ENCODE measurements around the gene CITED4.

The CITED4 gene

DNA sequence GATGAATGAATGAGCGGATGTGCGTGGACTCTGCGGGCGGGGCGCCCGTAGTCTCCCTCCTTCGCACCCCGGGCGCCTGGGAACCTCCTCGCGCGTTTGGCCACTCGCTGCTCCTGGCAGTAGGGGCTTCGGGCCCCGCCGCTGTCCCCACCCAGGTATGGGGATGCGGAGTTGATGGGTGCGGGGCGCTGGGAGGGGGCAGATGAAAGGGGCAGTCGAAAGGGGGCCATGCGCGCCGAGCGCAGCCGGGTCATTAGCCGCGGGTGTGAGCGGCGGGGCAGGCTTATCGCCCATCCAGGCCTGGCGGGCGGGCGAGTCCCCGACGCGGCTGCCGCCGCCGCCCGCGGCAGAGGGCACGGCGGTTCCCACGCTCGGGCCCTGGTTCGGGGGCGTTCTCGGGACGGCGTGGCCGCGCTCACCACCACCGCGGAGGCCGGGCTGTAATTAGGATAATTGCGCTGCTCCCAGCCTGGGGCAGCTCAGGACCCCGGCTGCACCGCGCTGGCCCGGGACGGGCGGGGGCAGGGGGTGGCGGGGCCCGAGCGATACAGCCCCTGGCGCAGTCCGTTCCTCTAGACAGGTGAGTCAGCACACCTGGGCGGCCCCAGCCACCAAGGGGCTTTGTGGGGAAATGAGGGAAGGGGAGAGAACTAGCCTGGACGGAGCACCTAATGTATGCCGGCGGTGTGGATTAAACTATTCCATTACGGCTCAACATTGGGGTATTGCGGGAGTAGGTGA is 22.1 kb upstream of the CITED4 start:
- DNase-seq, result no peak

DNA sequence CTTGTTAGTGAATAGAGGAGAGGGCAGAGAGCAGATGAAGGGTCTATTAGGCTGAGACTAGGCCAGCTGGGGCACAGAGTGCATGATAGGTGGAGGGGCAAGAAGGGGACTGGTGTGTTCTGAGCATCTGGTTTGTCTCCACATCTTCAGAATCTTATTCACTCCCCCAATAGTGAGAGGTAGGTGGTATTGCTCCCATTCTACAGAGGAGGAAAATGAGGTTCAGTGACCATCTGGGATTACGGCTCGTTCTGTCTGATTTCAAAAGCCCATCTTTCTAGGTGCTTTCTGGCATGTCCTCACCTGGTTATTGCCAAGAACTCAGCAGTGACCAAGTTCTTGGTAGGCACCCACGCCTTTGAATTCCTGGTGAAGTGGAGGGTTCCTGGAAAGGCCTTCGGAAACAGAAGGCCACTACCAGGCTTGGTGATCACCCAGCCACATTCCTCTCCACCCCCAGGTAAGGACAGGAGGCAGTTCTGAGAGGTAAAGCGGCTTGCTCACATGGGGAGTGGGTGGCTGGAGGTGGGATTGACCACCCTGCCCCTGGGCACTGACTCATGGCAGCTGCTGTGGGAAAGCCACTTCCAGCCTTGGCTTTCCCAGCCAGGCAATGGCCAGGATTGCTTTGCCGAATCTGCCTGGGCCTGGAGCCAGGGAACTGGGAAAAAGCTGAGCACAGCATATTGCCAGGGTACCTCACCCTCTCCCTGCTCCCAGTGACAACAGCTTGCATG is 18.8 kb upstream of the CITED4 start:
- DNase-seq, result no peak

DNA sequence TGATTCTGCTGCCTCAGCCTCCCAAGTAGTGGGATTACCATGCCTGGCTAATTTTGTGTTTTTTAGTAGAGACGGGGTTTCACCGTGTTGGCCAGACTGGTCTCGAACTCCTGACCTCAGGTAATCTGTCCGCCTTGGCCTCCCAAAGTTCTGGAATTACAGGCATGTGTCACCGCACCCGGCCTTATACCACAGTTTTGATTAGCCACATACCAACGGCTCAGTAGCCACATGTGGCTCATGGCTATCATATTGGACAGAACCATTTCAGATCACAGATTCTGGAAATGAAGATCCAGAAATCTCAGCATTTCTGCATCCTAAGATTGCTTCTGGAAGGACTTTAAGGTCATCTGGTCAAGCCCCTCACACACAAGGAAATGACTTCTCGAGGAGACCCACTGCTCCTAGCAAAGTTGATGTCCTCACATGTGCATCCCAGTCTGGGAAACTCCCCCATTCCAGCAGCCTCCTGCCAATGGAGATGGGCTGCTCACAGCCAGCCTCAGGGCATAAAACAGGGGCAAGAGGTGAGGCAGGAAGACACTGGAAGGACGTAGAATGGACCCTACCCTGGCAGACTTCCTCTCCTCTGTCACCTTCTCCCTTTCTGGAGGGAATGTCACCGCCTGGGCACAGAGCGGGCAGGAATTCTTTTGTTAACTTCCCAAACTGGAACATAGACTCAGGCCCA is 17.5 kb upstream of the CITED4 start:
- no peak for DNase-seq

DNA sequence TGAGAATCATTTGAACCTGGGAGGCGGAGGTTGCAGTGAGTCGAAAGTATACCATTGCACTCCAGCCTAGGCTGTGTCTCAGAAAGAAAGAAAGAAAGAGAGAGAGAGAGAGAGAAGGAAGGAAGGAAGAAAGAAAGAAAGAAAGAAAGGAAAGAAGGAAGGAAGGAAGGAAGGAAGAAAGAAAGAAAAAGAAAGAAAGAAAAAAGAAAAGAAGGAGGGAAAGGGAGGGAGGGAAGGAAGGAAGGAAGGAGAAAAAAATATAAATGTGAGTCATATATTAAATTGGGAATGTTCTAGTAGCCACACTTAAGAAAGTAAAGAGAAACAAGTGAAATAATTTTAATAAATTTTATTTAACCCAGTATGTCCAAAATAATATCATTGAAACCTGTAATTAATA is 16.7 kb upstream of the CITED4 start:
- DNase-seq, result no peak

DNA sequence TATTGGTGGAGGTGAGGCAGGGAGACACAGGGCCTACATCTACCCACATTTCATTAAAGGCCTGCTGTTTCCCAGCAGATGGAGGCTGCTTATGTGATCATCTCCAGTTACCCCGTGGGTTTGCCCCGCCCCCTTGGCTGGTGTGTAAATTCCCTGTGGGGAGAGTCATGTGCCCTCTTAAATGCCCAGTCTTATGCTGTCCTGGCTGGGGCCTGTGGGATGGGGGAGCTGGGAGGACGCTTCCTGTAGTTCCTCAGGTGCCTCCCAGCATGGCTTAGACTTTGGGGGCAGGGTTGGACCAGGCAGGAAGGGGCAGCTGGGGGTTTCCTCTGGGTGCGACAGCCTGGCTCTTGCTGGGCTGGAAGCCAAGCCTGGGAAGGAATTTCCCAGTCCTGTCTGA is 15.5 kb upstream of the CITED4 start:
- peak in 1 of 2 donors; percentile 16 for DNase-seq

DNA sequence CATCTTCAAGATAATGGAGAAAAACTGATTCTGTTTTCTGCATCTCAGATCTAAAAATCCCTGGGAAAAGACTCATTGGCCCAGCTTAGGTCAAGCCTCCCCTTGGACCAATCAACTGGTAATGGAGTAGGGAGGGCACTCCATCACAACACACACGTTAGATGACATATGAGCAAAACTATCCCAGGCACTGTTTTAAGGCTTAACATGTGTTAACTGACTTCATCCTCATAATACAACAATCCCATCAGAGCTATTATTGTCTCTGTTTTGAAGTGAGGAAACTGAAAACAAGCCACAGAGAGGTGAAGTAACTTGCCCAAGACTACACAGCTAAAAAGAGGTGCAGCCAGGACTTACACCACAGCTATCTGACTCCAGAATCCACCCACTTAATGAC is 14.7 kb upstream of the CITED4 start:
- no peak for DNase-seq

DNA sequence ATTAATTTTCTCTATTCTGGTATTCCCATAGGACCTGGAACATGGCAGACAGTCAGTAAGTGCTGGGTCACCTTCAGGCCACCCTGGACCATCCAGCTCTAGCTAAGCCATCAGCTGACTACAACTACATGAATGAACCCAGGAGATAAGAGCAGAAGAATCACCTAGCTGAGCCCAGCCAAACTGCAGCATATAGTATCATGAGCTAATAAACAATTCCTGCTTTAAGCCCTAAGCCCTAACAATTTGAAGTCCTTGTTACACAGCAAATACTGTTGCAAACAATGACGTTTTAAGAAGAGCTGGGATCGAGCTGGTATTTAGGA is 14.2 kb upstream of the CITED4 start:
- DNase-seq, result no peak

DNA sequence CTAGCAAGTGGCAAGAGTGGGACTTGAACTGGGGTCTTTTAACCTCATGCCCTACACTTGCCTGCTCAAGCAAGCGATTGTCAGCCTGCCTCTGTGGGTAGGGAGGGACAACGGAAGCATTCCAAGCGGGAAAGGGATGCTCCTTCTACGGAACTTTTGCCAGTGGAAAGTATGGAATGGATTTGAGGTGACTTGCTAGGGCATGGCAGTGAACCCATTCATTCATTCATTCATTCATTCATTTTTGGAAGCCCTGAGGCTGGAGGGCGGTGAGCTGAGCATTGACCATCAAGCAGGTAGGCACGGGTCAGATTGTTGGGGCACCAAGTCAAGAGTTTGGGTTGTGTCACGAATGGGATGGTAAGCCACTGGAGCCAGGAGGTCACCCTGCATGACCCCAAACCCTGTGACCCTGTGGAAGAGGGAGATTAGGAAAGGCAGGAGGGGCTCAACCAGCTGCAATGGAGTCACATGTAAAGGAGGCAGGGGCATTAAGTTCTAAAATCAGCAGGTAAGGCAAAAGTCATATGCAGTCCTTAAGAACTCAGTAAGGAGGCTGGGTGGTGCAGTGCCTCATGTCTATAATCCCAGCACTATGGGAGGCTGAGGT is 11.8 kb upstream of the CITED4 start:
- no peak for DNase-seq

DNA sequence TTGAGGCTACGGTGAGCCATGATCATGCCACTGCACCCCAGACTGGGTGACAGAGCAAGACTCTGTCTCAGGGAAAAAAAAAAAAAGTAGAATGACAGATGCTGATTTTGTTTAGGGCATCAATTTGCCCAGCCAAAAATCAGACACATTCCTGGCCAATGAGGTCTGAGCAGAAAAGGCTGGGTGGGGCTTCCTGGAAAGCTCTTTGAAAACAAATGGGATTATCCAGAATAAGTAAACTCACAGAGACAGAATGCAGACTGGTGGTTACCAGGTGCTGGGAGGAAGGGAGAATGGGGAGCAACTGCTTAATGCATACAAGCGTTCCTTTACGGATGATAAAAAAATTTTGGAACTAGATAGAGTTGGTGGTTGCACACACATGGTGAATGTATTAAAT is 10.1 kb upstream of the CITED4 start:
- DNase-seq, result no peak

DNA sequence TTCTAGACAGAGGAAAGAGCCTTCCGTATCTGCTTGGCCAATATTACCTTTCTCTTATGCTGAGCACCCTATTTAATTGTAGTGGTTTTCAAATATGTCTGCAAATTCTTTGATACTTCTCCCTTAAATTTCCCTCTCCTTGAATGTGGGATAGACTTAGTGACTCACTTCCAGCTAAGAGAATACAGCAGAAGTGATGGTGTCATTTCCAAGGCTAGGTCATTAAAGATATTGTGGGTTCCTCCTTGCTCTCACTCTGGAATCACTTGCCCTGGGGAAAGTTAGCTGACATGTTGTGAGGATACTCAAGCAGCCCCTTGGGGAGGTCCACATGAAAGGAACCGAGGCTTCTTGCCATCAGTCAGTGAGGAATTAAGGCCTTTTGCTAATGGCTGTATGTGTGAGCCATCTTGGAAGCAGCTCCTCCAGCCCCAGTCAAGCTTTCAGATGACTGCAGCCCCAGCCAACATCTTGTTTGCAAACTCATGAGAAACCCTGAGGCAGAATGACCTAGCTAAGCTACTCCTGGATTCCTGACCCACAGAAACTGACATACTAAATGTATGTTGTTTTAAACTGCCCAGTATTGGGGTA is 8.1 kb upstream of the CITED4 start:
- no peak for DNase-seq

DNA sequence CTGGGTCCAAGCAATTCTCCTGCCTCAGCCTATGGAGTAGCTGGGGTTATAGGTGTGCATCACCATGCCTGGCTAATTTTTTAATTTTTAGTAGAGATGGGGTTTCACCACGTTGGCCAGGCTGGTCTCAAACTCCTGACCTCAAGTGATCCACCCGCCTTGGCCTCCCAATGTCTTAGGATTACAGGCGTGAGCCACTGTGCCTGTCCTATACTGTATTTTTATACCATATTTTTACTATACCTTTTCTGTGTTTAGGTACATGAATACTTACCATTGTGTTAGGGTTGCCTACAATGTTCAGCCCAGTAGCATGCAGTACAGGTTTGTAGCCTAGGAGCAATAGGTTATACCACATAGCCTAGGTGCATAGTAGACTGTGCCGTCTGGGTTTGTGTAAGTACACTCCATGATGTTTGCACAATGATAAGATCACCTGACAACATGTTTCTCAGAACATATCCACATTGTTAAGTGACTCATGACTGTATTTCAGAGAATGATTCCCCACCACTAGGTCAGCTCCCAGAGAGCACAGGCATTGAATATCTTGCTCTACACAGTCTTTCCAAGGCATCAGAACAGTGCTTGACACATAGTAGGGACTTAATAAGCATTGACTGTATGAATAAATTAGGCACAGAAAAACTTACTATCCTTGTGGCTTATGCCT is 6.0 kb upstream of the CITED4 start:
- DNase-seq, result no peak

DNA sequence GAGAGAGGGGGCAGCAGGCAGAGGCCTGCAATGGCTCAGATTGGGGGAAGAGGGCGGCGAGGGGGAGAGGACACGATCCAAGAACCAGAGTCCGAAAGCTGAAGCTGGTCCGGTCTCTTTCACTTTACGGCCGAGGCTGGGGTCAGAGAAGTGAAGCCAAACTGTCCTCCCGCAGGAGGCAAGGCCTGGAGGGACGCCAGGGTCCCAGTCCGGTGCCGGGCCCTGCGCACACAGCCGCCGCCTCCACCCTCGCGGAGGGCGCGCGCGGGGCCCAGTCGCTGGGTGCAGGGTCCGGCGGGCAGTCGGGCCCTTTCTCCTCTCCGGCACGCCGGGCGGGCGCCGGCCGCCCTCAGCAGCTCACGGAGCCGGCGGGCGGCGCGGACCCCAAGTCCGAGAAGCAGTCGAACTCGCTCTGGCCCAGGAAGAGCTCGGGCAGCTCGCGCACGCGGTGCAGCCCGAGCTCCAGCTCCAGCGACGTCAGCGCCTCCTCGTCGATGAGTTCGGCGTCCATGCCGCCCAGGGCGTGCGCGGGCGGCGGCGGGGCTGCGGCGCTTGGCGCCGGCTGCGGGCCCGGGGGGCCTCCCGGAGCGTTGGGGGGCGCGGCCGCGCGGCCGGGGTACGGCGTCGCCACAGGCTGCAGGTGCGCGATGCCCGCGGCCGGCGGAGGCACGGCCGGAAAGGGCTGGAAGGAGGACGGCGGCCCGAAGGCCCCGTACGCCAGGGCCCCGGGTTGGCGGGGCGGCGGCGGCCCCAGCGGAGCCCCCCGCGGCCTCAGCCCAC is 749 bp downstream of the CITED4 start:
- DNase-seq, result peak; percentile 20 to 28

DNA sequence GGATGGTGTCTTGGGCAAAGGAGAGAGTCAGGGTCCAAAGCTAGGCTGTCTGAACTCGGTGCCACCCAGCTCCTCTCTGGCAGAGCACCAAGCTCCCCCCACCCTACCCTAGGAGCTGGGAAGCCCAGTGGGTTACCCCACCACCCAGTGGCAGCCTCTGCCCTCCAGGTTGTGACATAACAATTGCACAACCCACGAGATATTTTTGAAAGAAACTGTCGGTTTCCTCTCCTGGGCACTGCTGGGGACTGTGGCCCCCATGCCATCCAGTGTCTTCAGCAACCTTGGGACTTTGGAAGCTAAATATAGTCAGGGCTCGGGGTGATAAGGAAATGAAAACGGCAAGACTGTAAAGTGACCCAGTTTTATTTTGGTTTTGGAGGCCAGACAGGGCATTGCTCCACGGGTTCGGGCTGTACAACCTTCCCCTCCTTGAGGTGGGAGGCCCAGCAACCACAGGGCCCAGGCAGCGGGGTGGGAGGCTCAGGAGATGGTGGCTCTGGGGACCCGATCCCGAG is 1.4 kb downstream of the CITED4 start:
- DNase-seq, result peak in 1 of 2 donors; percentile 21

DNA sequence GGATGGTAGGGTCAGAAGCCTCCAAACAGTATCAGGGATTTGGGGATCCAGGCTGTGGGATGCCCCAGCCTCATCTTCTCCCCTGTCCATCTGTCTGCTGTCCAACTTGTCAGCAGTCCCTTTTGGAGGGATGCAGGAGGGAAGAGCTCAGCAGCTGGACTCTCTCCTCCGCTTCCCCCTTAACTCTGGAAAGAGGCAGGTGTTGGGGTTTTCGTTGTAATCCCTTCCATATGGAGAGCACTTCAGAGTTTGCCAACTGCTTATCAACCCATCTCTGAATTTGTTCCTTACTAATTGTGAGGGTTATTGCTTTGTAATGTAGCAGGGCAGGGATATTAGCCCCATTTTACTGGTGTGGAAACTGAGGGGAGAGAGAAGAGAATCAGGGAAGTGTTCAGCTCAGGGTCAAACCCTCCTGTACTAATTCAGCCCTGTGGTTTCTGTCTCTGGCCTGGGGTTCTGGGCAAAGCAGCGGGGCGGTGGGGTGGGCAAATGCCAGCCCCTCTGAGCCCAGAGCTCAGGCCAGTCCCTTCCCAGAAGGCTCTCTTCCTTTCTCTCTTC is 3.2 kb downstream of the CITED4 start:
- DNase-seq, result no peak

DNA sequence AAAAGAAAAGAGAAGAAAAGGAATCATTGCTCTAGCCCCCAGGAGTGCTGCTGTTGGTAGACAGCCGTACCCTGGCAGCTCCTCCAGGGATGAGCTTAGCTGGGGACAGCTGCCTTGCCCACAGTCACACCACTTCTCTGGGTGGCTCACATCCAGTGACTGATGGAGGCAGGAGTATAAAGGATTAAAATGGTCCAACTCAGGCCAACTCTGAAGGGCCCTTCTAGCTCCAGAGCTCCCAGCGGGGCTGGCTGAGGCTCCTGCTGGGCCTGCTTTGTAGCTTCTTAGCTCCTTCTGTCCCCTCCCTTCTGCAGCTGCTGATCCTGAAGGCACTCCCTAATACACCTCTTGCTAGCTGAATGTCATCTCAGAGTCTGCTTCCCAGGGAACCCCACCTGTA is 4.4 kb downstream of the CITED4 start:
- DNase-seq, result no peak

DNA sequence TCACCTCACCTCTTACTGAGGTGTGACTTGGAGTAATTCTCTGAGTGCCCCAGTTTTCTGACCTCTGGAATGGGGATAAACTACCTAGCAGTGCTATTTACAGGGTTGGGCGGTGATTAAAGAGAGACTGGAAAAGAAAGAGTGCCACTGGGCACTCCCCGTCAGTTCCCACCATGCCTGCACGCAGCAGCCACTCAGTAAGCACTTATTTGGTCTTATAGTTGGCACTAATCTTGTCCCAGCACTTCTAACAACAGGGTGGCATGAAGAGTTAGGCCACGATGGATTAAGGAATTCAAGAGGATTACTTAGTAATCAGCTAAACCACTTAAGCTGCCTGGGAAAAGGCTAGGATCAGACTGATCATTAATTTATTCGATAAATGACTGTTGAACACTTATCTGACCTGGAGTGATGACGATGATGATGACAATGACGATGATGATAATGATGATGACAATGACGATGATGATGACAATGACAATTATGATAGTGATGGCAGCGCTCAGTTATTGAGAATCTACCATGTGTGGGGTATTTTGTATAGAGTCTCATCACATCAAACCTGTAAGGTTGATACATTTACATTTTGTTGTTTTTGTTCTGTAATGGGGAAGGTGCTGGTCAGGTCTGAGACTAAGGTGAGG is 5.4 kb downstream of the CITED4 start:
- no peak for DNase-seq

DNA sequence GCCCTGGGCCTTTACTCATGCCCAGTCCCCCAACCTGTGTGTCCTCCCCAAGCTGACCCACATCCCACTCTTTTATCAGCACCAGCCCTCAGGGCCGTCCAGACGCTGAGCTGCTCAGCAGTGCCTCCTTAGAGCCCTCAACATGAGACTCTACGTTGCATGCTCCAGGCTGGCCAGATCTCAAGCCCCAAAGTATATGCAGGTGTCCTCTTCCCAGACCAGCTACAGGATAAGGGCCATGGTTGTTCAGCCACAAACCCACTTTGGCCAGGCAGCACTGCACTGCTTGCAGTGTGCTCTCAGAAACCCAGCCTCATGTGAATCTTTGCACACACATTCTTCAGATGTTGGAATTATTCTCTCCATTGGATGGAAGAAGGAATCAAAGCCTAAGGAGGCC is 6.0 kb downstream of the CITED4 start:
- no peak for DNase-seq

DNA sequence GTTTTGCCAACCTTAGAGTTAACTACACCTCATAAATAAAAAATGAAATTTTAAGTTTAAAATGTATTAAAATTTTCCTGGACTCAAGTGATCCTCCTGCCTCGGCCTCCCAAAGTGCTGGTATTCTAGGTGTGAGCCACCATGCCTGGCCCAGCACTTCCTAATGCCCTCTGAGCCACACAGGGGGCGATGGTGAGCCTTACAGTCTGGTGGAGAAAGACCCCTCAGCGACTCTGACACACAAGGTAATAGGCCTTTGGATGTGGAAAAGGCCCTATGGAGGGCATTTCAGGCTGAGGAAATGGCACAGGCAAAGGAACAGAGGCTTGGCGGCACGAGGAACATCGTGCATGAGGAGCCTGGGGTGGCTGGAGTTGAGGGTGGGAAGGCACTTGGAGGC is 6.7 kb downstream of the CITED4 start:
- DNase-seq, result no peak

DNA sequence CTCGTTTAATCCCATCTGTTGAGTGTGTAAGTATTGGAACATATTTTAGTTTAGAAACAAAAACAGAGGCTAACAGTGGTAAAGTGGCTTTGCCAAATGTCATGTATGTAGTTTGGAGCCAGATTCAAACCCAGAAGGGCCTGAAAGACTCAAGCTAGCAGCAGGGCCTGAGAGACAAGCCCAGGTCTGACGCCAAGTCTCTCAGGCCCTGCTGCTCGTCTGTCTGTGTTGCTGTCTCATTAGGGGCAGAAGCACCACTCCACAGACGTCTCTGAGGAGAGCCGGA is 8.3 kb downstream of the CITED4 start:
- DNase-seq, result no peak

DNA sequence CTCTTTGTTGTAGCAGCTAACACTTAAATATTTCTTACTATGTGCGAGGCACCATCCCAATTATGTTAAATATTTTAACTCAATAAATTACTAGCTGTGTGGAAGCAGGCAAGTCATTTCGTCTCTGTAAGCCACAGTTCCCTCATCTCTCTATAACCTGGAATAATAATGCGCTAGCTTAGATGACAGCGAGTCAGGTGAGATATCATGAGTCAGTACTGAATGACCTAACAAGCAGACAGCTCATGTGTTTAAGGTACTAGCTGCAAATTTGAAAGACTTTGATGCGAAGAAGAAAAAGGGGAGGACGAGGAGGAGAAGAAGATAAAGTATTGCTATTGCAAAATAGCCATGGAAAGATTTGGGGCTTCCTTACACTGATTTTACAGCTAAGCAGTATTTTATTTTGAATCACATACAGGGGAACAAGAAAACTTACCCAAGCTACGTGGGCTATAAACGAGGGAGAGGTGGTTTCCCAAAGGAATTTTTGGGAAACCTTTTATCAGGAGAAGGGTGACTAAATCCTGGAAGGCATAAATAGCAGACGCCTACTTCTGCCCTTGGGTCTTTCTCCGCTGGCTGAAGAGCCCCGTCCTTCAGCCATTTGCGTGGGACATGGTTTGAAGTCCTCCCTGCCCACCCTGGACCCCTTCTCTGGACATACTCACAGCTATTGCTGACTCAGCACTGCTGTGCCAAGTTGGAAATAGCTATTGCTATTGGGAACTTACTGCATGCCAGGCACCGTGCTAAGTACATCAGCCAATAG is 8.9 kb downstream of the CITED4 start:
- DNase-seq, result no peak
